GM18511 (cell line): ENCODE results near the gene PRG2.
"Not testable (repeated sequence)": the region's sequence is repeated elsewhere in the genome, so short reads cannot be mapped to it uniquely, and the experiment has no call there.

Experiments used
- ATAC-seq: cut with Tn5 transposase; IDR thresholded peaks from one replicate; pipeline ENCODE4 v1.9.1; 2021; ENCODE audit warnings: mild to moderate bottlenecking, moderate library complexity; ENCODE audit not compliant: unreplicated experiment

PRG2 gene

DNA sequence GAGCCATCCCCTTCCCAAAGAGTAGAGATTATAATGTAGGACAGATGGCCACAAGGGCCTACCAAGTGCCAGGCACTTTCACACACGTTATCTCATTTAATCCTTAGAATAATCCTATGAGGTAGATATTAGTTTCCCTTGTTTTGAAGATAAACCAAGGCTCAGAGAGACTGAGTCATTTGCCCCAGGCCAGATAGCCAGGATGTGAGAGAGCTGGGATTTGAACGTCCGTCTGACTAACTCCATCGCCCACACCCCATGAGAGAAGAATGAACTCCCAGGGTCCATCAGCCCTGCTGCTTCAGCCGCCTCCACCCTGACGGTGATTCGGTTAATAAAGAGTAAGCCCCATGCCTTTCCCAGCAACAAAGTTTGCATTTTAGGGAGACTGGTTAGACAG is 20.2 kb downstream of the PRG2 start:
- no peak for ATAC-seq

GRCh38 chr11:57368845-57369232 is 21.6 kb downstream of the PRG2 start:
- ATAC-seq, result no peak

DNA sequence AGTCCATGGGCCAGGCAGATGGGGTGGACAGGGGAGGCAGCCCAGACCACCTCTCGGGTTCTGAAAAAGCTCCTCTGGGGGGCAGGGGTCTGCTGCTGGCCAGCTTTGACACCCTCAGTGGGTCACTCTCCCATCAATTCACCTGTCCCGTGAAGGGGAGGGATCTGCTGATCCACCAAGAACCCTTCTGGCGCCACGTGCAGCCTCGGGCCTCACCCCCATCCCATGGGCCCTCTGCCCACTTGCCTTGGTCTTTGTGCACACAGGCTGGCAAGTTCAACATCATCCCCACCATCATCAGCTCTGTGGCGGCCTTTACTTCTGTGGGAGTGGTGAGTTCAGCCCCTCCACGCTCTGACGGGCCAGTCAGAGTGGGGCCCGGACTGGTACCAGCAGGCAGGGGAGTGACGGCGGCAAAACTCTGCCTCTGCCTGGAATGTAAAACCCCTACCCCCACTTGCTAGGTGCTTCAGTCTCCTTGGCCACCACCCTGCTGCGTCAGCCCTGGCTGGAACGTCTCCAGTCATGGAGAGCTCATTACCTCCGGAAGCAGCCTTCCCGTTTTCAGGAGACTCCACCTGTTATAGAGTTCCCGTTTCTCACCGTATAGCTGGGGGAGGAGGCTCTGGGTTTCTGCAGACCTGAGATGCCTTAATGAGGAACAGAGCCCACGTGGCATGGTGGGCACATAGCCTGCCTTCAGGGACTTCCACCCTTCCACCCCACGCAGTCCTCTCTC is 22.2 kb downstream of the PRG2 start:
- no peak for ATAC-seq

GRCh38 chr11:57364851-57365660 is 25.4 kb downstream of the PRG2 start:
- ATAC-seq, result no peak

- no peak for ATAC-seq
Measured at GRCh38 chr11:57363131-57364080, 27.0 kb downstream of the PRG2 start.

DNA sequence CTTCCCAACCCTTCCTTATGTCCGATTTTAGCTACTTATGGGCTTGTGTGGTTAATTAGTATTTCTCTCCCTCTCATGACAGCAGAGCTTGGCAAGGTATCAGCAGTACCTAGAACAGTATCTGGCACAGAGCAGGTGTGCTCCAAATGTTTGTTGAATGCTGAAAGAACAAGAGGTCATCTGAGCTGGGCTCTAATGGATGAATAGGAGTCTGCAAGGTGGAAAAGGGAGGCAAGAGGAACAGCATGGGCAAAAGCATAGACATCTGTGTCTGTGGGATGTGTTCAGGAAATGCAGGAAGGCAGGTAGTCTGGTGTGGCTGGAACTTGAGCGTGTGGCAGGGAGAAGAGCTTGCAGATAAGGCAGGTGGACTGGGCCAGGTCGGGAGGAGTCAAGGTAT is 28.5 kb downstream of the PRG2 start:
- no peak for ATAC-seq

DNA sequence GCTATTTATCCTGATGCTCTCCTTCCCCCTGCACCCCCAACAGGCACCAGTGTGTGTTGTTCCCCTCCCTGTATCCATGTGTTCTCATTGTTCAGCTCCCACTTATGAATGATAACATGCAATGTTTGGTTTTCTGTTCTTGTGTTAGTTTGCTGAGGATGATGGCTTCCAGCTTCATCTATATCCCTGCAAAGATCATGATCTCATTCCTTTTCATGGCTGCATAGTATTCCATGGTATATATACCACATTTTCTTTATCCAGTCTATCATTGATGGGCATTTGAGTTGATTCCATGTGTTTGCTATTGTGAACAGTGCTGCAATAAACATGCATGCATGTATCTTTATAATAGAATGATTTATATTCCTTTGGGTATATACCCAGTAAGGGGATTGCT is 29.0 kb downstream of the PRG2 start:
- ATAC-seq, result not testable (repeated sequence)

DNA sequence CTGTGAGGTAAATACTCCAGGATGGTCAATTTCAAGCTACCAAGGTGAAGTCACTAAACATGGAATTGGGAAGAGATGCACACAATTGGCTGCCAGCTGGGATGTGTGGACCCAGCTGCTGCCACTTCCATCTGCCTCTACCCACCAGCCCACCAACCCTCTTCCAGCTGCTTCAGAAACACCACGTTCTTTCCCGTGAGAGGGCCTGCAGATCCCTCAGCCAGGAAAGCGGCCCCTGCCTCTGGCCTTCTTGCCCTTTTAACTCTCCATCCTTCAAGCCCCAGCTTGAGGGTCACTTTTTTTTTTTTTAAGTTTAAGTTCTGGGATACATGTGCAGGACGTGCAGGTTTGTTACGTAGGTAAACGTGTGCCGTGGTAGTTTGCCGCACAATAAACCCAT is 29.5 kb downstream of the PRG2 start:
- no peak for ATAC-seq

DNA sequence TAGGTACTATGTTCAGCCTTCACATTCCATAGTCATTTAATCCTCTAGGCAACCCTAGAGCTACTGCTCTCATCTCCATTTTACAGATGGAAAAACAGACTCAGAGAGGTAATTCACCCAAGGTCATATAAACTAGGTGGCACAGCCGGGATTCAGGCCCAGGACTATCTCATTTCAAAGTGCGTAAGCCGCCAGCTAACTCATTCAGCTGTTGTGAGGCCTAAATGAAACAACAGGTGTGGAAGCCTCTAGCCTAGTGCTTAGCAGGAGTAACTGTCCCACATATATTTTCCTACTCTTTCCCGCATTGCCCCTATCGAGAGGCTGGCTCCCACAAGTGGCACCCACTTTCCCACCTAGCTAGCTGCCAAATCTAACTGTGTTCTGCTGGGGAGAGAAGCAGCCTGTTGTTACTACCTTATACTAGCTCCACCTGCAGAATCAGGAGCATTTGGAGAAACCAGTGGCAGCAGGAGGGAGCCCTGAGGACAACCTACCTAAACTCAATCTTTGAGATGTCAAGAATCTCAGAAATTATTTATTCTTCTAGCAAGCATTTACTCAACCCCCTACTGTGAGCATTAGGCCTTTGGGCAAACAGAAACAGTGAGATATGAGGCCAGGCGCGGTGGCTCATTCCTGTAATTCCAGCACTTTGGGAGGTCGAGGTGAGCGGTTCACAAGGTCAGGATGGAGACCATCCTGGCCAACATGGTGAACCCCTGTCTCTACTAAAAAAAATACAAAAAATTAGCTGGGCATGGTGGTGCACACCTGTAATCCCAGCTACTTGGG is 30.4 kb downstream of the PRG2 start:
- no peak for ATAC-seq

GRCh38 chr11:57359396-57359795 is 31.1 kb downstream of the PRG2 start:
- ATAC-seq, result no peak

GRCh38 chr11:57358991-57359390 is 31.5 kb downstream of the PRG2 start:
- ATAC-seq, result no peak

DNA sequence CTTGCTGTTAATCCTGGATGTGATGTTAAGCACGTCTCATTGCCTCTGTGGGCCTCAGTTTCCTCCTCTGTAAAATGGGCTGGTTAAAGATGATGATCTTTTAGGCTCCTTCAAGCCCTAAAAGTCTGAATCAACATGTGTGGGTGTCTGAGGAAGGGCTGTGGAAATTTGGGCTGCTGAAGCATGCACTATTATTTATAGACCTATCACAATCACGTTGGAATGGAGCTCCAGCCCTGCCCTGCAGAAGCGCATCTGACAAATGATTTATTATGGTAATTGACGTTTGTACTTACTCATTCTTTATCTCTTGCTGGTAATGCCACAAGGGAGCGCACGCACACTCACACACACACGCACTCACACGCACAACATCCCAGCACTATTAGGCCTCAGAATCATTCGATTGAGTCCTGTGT is 31.9 kb downstream of the PRG2 start:
- no peak for ATAC-seq

DNA sequence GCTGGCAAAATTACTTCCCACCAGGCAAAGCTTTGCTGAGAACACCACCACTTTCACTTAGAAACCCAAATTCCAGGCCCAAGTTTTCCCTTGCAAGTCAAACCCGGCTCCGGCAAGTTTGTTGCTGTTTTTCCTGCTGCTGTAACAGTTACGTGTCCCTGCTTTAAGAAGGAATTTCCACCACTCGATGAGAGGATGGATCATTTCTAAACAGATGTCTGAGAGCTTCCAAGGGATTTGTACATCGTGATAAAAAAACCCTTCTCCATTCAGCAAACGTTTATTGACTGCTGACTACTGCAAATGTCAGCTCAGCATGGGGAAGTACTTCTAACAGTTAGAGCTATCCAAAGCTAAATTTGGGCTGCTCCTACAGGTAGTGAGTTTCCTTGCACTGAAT is 32.6 kb downstream of the PRG2 start:
- no peak for ATAC-seq

DNA sequence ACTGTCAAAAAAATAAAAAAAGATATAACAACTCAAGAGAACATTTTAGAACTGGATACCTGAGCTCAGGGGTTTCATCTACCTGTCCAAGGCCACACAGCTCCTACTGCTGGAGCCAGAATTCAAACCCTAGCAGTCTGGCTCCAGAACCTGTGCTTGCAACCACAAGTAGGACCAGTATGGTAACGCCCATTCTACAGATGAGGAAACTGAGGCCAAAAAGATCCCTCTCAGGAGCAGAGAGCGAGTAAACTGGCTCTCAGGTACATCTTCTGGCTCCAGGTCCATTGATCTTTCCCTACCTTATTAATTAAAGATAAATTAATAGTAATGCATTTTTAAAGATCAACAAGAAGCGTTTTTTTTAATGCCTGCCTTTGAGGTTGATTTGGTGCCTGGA is 33.1 kb downstream of the PRG2 start:
- no peak for ATAC-seq

DNA sequence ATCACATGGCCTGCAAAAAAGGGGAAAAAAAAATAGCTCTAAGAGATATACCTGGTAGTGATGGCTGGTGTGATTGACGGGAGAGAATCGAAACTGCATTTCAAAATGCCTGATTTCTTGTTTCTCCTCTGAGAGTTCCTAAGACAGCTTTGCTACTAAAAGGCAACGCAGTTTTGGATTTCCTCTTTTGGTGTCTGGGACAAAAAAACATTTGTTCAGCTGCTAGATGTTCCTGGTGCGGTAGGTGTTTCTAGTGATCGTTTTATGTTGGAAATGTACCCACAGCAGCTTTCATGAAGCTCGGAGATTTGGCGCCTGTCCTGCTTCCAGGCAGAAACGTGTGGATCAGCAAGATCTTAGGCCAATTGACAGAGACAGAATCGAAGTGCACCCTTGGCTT is 34.2 kb downstream of the PRG2 start:
- ATAC-seq, result no peak

GRCh38 chr11:57354699-57355098 is 35.8 kb downstream of the PRG2 start:
- no peak for ATAC-seq

GRCh38 chr11:57353852-57354251 is 36.6 kb downstream of the PRG2 start:
- ATAC-seq, result no peak

DNA sequence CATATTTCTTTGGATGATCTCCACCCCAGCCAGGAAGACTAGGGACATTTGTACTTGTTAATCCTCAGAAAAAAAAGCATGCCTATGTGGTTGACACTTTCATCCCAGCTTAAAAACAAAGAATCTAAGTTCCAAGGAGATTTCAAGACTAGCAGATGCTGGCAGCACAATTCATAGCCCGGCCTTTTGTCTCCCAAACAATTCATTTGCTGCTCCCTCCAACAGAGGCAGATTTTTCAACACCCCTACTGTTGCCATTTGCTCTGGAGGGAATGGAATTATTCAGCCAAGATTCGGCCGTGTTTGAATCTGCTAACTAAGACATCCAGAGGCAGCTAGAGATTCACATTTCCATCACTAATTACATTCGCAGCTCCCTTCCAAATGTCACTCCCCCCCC is 37.0 kb downstream of the PRG2 start:
- no peak for ATAC-seq

GRCh38 chr11:57353036-57353435 is 37.4 kb downstream of the PRG2 start:
- no peak for ATAC-seq

- no peak for ATAC-seq
Measured at GRCh38 chr11:57349491-57350274, 40.8 kb downstream of the PRG2 start.
